ENCODE measurements around the gene ULBP1. TPM values are rescaled to one million over a fixed set of nuclear protein-coding genes. Genes with fewer than 3 reads are reported as not detected.
"Not testable (repeated sequence)": the region's sequence is repeated elsewhere in the genome, so short reads cannot be mapped to it uniquely, and the experiment has no call there.

Gene ULBP1
- total RNA-seq, 1 donor, result 1.7 TPM

DNA sequence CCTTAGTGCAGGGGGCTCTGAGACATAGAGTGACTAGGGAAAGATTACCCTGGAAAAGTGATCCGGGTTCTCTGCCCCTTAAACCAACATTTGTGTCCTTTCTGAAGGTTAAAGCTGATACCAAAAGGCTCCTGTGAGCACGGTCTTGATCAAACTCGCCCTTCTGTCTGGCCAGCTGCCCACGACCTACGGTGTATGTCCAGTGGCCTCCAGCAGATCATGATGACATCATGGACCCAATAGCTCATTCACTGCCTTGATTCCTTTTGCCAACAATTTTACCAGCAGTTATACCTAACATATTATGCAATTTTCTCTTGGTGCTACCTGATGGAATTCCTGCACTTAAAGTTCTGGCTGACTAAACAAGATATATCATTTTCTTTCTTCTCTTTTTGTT is 15.1 kb upstream of the ULBP1 start:
- TF ChIP-seq, protein P1, sequence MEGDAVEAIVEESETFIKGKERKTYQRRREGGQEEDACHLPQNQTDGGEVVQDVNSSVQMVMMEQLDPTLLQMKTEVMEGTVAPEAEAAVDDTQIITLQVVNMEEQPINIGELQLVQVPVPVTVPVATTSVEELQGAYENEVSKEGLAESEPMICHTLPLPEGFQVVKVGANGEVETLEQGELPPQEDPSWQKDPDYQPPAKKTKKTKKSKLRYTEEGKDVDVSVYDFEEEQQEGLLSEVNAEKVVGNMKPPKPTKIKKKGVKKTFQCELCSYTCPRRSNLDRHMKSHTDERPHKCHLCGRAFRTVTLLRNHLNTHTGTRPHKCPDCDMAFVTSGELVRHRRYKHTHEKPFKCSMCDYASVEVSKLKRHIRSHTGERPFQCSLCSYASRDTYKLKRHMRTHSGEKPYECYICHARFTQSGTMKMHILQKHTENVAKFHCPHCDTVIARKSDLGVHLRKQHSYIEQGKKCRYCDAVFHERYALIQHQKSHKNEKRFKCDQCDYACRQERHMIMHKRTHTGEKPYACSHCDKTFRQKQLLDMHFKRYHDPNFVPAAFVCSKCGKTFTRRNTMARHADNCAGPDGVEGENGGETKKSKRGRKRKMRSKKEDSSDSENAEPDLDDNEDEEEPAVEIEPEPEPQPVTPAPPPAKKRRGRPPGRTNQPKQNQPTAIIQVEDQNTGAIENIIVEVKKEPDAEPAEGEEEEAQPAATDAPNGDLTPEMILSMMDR (IDR thresholded peaks at IDR 0.05; ENCODE audit: insufficient read depth, low read length), result no peak
- DNase-seq (ENCODE audit: low read depth), result no peak
- no peak overlapping the region for H3K4me3 ChIP-seq (ENCODE audit: low read depth, low read length)

DNA sequence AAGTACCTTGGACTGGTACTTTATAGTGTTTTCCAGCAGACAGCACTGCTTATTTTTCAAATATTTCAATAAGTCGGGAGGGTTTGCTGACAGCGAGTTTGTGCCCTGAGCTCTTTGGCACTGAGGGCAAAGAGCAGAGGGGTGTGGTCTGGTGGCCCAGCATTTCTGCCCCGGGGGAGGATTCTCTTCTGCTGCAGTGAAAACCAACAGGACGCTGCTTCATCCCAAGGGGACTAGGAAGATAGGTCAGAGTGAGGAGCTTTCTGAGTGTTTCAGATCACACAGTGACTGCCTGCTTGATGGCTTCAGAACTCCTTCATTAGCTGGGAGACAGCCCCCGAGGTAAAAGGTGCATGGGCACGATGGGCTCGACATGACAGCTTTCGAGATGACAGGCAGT is 13.3 kb upstream of the ULBP1 start:
- TF ChIP-seq, protein P1 (IDR thresholded peaks at IDR 0.05; ENCODE audit: insufficient read depth, low read length), result no peak
- no peak for DNase-seq (ENCODE audit: low read depth)
- H3K4me3 ChIP-seq (ENCODE audit: low read depth, low read length), result no peak overlapping the region

DNA sequence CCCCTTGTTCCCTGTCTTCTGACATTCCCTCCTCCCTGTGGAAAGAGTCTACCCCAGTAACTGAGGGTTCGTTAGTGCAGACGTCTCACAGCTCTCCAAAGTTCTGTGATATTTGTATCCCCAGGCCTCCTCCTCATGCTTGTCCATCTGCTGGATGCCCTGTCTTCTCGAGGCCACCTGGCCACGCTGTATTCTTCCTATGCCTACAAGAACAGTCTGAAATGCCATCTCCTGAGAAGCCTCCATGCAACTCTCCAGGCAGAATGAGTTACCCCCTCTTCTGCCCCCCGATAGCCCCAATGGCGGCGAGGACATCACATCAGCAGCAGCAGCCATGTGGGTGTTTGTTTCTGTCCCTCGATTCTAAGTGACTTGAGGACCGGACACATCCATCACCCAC is 12.6 kb upstream of the ULBP1 start:
- TF ChIP-seq, protein P1 (IDR thresholded peaks at IDR 0.05; ENCODE audit: insufficient read depth, low read length), result no peak
- H3K4me3 ChIP-seq (ENCODE audit: low read depth, low read length), result no peak overlapping the region
- no peak for DNase-seq (ENCODE audit: low read depth)

DNA sequence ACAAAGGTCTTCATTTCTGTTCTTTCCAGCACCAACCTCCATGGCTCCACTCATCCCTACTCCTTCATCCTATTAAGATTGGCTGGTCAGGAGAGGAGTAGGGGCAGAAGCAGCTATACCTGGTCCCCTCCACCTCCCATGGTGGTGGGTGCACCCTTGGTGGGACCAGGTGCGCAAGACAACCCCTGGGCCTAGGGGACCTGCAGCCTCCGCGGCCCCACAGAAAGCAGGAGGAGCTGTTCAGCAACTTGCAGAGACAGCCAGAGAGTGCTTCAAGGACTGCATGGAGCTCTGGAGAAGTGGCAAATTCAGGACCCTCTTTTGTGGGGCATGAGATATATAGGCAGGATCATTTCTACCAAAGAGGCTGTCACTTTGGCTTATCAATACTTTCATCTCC is 12.1 kb upstream of the ULBP1 start:
- TF ChIP-seq, protein P1 (IDR thresholded peaks at IDR 0.05; ENCODE audit: insufficient read depth, low read length), result no peak
- no peak for DNase-seq (ENCODE audit: low read depth)
- no peak overlapping the region for H3K4me3 ChIP-seq (ENCODE audit: low read depth, low read length)

DNA sequence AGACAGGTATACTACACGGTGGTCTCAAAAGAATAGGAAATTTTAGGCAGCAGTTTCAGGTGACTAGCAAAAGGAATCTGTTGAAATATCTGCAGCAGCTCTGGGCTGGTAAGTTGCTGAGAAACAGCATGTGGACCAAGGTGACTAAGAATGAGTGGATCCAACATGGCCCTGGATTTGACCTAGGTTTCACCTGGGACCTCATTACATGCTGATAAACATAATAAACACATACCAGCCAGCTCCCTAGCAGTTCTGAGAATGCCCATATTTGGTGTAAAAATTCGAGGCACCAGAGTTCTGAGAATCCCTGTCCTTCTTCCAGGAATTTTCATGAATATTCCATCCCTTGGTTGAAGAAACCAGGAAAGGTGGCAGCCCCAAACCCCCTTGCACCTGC is 10.4 kb upstream of the ULBP1 start:
- H3K4me3 ChIP-seq (ENCODE audit: low read depth, low read length); DNase-seq (ENCODE audit: low read depth): not testable (repeated sequence)

DNA sequence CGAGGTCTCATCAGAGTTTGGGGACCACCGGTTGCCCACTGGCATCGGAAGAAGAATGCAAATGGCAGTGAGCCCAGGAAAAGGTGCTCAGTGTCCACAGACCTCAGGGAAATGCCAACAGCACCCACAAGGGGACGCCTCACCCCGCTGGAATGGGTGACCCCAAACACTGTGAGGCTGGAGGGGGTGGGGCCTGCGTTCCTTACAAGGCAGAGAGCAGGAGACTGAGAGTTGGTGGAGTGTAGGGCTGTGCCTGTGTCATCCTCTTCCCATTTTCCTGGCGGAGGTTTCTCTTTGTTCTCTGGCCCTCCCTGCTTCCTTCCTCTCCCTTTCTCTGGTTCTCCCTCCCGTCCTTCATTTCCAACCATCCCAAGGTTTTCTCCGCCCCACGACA is 9.8 kb upstream of the ULBP1 start:
- DNase-seq (ENCODE audit: low read depth); H3K4me3 ChIP-seq (ENCODE audit: low read depth, low read length): not testable (repeated sequence)

DNA sequence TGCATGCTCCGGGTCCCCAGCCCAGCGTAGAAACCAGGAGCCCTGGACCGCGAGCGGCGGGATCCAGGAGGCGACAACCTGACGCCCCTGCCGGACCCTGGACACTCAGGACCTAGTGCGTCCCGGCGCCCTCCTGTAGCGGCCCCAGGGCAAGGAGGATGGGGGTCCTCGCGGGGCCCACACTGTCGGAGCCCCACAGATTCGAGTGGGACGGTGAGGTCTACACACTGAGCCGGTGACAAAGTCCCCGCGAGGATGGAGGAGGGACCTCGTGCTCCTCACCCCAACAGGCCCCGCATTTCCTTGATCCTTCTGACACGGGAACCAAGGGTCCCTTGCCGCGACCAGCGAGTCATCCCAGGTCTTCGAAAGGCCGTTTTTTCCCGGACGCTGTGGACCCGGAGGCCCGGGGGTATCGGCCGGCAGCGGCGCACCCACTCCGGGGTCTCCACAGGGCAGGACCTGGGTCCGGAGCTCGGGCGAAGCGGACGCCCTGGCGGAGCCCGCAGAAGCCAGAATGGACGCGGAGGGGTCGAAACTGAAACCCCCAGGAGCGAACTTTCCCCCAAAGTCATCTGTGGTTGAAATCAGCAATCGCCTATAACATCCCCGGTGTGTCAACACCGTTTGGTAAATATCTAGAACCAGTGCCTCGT is 9.3 kb upstream of the ULBP1 start:
- not testable (repeated sequence) for H3K4me3 ChIP-seq (ENCODE audit: low read depth, low read length); DNase-seq (ENCODE audit: low read depth)

DNA sequence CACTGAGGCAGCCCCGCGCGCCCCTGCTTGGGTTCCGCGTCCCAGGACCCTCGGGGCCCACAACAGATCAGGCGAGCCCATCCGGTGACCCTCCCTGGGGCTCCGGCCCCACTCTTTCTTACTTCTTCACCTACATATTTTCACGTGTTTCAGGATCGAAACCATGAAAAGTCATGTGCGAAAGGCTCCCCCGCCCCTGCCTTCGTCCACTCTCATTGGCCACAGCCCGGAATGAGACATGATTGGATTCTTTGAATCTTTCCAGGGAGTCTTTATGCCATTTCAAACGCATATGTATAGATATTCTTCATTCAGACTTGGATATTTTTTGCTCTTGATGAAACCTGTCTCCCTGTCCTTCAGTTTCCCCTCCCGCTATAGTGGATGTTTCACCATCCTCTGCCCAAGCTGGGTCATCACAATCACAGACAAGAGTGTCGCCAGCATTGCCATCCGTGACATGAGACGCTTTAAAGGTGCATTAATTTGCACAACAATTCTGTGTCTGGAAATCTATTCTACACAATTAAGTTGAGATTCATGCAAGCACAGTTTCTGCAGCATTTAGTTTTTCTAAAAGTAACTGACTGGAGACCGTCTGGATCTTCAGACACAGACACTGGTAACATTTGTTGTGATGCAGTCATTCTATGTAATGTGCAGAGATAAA is 8.6 kb upstream of the ULBP1 start:
- not testable (repeated sequence) for H3K4me3 ChIP-seq (ENCODE audit: low read depth, low read length); DNase-seq (ENCODE audit: low read depth)

DNA sequence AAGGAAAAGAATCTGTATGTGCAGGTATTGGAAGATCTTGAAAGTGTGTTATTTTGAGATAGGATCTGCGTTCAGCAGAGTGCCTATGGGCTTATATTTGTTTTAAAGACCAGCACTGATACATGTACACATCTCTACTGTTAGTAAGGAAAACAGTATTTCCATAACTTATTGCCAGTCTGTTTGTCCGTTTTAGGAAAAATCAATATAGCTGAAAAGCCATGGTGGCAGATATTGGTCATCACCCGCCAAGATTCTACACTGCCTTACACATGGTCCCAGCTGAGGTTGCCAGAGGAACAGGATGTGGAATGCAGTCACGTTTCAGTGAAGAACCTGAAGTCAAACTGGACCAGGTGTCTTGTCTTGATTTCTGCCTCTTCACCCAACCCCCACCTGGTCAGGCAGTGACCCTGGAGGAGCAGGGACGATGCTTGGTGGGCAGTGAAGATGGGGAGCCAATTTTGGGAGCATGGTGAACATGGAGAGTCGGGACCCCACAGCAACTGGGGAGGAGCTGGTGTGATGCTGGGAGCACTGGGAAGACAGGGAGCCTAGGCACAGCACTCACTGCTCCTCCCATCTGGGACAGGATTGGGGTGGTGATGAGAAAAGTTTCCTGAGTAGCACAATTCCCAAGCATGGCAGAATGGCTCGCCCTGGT is 8.0 kb upstream of the ULBP1 start:
- not testable (repeated sequence) for H3K4me3 ChIP-seq (ENCODE audit: low read depth, low read length); DNase-seq (ENCODE audit: low read depth)

DNA sequence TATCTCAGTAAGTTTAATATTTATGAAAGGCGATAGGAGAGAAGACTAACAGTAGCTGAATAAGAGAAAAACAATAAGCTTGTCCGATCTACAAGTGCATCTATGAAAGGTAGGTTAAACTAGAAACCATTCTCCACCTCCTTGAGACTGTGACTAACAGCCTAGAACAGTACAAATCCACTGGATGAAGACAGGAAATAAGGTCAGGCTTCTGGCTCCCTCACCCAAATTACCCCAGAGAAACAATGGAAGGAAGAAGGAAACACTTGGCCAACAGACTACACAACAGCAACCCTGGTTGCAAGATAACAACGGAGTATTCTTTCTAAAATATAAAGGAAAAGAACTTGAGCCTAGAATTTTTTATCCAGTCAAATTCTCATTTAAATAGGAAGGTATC is 5.6 kb upstream of the ULBP1 start:
- DNase-seq (ENCODE audit: low read depth), result peak; percentile 26

DNA sequence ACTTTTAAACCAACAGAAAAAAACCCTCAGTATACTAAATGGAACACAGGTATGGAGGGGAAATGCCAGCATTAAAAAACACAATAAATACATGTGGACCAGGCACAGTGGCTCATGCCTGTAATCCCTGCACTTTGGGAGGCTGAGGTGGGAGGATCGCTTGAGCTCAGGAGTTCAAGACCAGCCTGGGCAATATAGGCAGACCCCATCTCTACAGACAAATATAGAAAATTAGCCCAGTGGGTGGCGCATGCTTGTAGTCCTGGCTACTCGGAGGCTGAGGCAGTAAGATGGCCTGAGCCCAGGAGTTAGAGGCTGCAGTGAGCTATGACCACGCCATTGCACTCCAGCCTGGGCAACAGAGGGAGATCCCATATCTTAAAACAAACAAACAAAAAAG is 3.9 kb upstream of the ULBP1 start:
- not testable (repeated sequence) for H3K4me3 ChIP-seq (ENCODE audit: low read depth, low read length); DNase-seq (ENCODE audit: low read depth)

More for the DNA sequence above, 5.6 kb upstream of the ULBP1 start:
- H3K4me3 ChIP-seq (ENCODE audit: low read depth, low read length), result not testable (repeated sequence)

Data from fibroblast of the aortic adventitia (primary cell).